ENCODE data around the gene DNAAF5.

Gene DNAAF5

DNA sequence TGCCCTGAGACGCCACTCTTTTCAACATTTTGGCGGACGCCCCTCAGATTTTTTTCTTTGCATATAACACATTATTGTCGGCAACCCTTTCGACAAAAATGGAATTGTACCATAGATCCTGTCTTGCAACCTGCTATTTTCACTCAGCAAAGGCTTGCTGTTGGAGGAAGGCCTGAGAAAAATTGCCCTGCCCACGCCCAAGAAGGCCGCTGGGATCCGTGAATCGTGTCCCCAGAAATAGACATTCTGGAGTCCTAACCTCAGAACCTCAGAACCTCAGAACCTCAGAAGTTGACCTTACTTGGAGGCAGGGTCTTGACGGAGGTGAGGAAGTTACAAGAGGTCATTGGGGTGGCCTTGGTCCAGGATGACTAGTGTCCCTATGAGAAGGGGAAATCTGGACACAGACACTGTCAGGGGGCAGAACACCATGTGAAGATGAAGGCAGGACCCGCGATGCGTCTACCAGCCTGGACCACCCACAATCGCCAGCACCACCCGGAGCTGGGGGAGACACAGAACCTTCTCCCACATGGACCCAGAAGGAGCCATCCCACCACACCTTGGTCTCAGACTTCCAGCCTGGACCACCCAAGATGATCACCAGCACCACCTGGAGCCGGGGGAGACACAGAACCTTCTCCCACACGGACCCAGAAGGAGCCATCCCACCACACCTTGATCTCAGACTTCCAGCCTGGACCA, 19.1 kb upstream of the DNAAF5 start:
- DNase-seq (ENCODE audit: low read depth) = no peak

GRCh38 chr7:710161-710560, 16.3 kb upstream of the DNAAF5 start:
- no peak for DNase-seq (ENCODE audit: low read depth)

GRCh38 chr7:711093-711921, 15.2 kb upstream of the DNAAF5 start:
- no peak for DNase-seq (ENCODE audit: low read depth)

GRCh38 chr7:711922-712380, 14.5 kb upstream of the DNAAF5 start:
- DNase-seq (ENCODE audit: low read depth) = no peak

- no peak for DNase-seq (ENCODE audit: low read depth)
These were observed 13.9 kb upstream of the DNAAF5 start for GRCh38 chr7:712381-713138.

GRCh38 chr7:713139-713457, 13.4 kb upstream of the DNAAF5 start:
- no peak for DNase-seq (ENCODE audit: low read depth)

DNA sequence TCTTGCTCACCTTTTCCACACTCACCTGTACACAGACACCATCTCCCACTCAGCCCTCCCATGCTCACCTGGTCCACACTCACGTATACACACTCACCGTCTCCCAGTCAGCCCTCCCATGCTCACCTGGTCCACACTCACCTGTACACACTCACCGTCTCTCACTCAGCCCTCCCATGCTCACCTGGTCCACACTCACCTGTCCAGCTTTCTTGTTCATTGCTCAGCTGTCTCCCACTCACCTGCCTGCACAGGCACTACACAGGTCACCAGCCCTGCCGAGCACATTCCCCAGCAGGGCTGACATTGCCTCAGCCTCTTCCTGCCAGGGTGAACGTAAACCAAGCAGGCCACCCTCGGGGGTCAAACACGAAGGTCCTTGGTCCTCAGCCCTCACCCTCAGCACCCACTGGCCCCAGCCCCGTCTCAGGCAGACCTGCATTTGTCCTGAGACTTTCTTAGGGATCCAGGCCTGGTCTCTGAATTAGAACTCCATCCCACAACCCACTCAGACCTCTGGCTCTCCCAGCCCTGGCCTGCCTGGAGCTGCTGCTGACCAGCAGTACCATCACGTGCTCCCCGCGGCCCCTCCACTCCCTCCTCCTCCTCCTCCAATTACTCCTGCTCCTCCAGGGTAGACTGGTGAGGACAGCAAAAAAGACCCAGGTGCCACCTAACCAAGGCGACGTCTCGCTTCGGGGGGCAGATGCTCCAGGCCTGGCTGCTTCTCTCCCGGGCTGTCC, 12.8 kb upstream of the DNAAF5 start:
- DNase-seq (ENCODE audit: low read depth) = no peak

DNA sequence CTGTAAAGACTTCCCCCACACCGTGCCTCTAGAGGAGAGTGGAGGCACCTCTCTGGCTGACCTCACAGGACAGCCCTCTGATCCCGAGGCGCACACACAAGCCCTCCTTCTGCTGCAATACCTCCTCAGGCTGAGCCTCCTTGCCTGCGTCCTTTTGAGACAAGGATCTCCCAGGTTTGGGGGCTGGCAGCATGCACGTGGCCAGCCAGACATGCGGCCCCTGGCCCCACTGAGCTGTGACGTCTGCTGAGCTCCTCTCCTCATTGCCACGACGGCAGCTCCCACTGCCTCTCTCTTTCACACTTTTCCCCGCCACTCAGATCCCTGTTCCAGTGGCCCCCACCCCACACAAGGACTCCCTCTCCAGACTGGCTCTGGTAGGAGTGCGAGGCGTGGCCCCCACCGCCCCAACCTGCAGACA, 12.2 kb upstream of the DNAAF5 start:
- DNase-seq (ENCODE audit: low read depth) = no peak

GRCh38 chr7:716222-716621, 10.3 kb upstream of the DNAAF5 start:
- no peak for DNase-seq (ENCODE audit: low read depth)

DNA sequence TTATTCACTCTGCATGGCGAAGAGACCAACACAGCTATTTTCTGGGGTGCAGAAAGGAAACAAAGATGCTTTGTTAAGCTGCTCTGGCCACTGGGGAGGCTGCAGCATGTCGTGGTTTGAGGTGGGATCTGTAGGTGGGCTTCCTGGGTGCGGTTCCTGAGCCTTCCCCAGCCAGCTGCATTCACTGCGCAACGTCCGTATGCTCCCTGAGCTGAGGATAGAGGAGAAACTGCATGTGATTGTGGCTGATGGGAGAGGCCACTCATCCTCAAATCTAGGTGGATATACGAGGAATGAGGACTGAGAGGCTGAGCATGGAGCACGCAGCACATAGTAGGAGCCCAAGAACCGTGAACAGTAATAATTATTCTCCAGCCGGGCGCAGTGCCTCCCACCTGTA, 9.9 kb upstream of the DNAAF5 start:
- DNase-seq (ENCODE audit: low read depth) = no peak

GRCh38 chr7:721619-722248, 4.8 kb upstream of the DNAAF5 start:
- DNase-seq (ENCODE audit: low read depth) = no peak

GRCh38 chr7:723541-723940, 3.0 kb upstream of the DNAAF5 start:
- no peak for DNase-seq (ENCODE audit: low read depth)

GRCh38 chr7:724298-724697, 2.2 kb upstream of the DNAAF5 start:
- no peak for DNase-seq (ENCODE audit: low read depth)

- no peak for DNase-seq (ENCODE audit: low read depth)
These were observed 1.1 kb upstream of the DNAAF5 start for GRCh38 chr7:725223-726005.

DNA sequence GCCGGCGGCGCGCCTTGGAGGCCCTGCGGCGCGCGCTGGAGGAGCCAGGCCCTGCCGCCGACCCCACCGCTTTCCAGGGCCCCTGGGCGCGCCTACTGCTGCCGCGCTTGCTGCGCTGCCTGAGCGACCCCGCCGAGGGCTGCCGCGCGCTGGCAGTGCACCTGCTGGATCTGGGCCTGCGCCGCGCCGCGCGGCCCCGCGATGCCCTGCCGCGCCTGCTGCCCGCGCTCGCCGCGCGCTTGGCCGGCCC, 280 bp downstream of the DNAAF5 start:
- no peak for DNase-seq (ENCODE audit: low read depth)

DNA sequence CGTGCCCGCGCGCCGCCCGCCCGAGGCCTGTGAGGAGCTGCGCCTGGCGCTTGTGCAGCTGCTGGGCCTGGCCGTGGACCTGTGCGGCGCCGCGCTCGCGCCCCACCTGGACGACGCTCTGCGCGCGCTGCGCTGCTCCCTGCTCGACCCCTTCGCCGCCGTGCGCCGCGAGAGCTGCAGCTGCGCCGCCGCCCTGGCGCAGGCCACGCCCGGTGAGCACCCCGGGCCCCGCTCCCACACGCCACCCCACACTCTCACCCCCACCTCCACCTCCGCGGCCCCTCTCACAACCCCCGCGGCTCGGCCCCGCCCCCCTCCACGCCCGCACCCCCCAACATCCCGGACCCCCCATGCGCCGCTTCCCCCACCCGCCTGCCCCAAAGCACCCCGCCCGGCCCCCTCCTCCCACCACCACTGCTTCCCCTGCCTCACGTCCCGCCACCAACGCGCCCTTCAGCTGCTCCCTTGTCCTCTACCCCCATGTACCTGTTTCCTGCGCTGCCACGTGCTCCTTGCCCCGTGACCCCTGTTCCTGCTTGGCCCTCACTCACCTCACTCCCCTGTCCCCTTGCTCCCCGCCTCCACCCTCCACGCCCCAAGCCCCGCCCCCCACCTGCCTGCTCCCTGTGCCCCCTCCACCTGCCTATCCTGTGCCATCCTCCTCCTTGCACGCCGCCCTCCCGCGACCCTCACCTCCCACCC, 756 bp downstream of the DNAAF5 start, which contains the start of gene PRKAR1B:
Gene PRKAR1B (minus strand): TSS at position 178 of the 702 bp plus-strand sequence. CDS start 15,776 bp downstream, outside the sequence.
- DNase-seq (ENCODE audit: low read depth) = no peak

DNA sequence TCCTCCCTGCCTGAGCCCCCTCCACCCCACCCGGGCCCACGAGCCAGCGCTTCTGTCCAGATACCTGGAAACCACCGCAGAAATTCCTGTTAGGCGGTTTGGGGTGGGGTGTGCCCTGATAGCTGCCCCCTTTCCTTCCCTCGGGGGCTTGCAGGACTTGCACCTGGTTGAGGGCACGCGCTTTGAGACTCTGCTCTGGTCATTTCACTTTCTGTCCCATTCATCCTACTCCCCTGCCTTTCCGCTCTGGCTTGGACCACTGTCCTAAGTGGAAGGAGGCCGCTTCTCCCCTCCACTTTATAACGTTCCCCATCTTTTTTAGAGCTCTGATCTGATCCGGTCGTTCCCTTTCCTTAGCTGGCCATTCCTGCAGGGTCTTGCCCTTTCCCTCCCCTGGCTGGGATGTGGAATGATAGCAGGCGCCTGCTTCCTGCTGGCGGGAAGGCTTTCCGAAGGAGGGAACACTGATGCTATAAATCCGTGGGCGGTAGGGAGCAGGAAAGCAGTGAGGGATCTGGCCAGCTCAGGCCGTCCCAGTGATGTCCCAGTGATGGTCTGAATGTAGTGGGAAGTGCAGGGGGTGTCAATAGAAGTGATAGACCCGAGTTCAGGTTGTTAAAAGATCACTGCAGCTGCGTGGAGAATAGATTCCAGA, 1.4 kb downstream of the DNAAF5 start:
- no peak for DNase-seq (ENCODE audit: low read depth)

DNA sequence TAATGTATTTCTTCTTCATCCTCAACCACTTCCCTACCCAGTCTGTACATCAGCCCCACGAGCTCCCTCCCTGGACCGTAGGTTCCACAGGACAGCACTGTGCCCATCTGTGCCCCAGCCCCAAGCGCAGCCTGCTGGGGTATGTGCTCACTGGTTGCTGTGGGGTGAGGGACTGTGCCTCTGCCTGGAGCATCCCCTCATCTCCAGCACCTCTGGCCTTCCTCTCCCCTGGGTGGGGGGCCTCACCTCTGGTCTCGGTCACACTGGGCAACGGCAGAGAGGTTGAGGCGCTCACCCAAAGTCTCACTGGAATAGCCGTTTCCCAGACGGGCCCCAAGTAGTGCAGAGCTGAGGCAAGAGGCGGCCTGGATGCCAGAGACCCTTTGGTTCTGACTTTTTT, 2.1 kb downstream of the DNAAF5 start:
- no peak for DNase-seq (ENCODE audit: low read depth)

DNA sequence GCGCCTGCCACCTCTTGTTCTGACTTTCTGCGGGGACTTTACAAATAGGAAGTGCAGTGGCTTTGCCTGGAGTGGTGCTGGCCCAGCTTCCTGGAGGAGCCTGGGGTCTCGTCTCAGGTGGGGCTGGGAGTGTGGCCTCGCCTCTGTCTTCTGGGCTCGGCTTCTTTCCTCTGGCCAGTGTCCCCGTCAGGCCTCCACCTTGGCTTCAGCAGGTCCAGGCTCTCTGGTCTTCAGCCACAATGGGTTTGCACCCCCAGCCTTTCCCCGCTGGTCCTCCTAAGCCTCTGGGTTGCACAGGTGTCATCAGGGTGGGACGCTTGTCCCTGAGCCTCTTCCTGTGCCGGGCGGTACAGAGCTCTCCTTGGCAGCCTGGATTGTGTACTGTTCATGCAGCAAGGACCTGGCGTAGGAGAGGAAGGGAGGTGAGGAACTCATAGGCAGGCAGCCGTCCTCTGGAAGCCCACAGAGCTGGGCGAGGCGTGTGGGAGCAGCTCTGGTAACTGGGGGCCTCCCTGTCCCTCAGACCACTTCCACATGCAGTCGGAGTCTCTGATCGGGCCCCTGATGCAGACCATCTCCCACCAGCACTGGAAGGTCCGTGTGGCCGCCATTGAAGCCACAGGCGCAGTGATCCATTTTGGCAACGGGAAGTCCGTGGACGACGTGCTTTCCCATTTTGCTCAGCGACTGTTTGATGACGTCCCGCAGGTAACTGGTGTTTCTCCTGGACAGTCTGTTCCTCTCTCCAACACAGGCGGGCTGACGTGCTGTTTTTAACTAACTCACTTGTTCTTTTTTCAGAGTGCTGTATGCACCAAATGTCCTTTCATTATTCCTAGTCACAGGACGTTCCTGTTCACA, 2.9 kb downstream of the DNAAF5 start:
- no peak for DNase-seq (ENCODE audit: low read depth)
